HEK293 (cell line): Measurements from ENCODE around the gene GPATCH4.
A peak's percentile ranks its signal among the peaks of the same experiment; 100 is the strongest.

Source experiments
- CTCF ChIA-PET: fragments of 350-600 bp; formaldehyde crosslinking; extraction: SDS; loops from one replicate; lab custom pipeline; 2021; ENCODE audit warnings: antibody characterized with exemption; lab: Yijun Ruan, JAX
- POLR2A ChIA-PET: fragments of 300-600 bp; formaldehyde crosslinking; extraction: SDS; loops from one replicate; lab custom pipeline; 2020; ENCODE audit warnings: antibody characterized with exemption, inconsistent platforms; lab: Yijun Ruan, JAX
- H3K27ac ChIP-seq: fragments of 200-500 bp; sonication (Bioruptor generic); 2 replicates; pipeline ENCODE4 v1.5.1; 2014; ENCODE audit warnings: low read depth, low read length, control low read depth, inconsistent platforms; ENCODE audit errors: extremely low read depth
- H3K36me3 ChIP-seq, 2 experiments: fragments of 200-500 bp in 1 of 2; sonication (Bioruptor generic) in 1 of 2; 1 replicate in 1 of 2; 2 replicates in 1 of 2; pipeline ENCODE4 v1.5.1; 2014 to 2017; ENCODE audit warnings: inconsistent platforms in 2 of 2, low read length in 2 of 2; ENCODE audit not compliant: control insufficient read depth in 2 of 2, insufficient read depth in 1 of 2
- H3K4me1 ChIP-seq: fragments of 200-500 bp; sonication (Bioruptor generic); 2 replicates; pipeline ENCODE4 v1.5.1; 2014; ENCODE audit warnings: mild to moderate bottlenecking, low read length, inconsistent platforms; ENCODE audit not compliant: control insufficient read depth, insufficient read depth
- H3K4me3 ChIP-seq: 2 replicates; pipeline ENCODE4 v1.5.1; 2011; ENCODE audit warnings: low read depth, mild to moderate bottlenecking, control low read depth, low read length, moderate library complexity
- H3K9me3 ChIP-seq: fragments of 200-500 bp; sonication (Bioruptor generic); 2 replicates; pipeline ENCODE4 v1.5.1; 2014; ENCODE audit warnings: low read depth, low read length, inconsistent platforms; ENCODE audit not compliant: control insufficient read depth, insufficient read depth
- GLIS1 ChIP-seq: fragments of 450-650 bp; formaldehyde crosslinking; IDR thresholded peaks from 2 replicates; pipeline ENCODE4 v1.5.1; 2016; ENCODE audit warnings: missing biosample characterization, missing genetic modification characterization
- GLIS2 ChIP-seq: fragments of 450-650 bp; formaldehyde crosslinking; IDR thresholded peaks from 2 replicates; pipeline ENCODE4 v1.5.1; 2016; ENCODE audit warnings: missing biosample characterization, missing genetic modification characterization
- HOXC10 ChIP-seq: sonication (generic); formaldehyde crosslinking; IDR thresholded peaks from 2 replicates; pipeline ENCODE4 v1.8.1; 2023; ENCODE audit warnings: mild to moderate bottlenecking, missing genetic modification reagents
- OSR2 ChIP-seq: fragments of 450-650 bp; formaldehyde crosslinking; IDR thresholded peaks from 2 replicates; pipeline ENCODE4 v1.5.1; 2016; ENCODE audit warnings: missing biosample characterization, missing genetic modification characterization
- PRDM1 ChIP-seq: fragments of 450-650 bp; formaldehyde crosslinking; IDR thresholded peaks from 2 replicates; pipeline ENCODE4; 2016; ENCODE audit warnings: missing biosample characterization, missing genetic modification characterization
- TCF7L2 ChIP-seq: IDR thresholded peaks from 2 replicates; pipeline ENCODE4 v1.6.1; 2011; ENCODE audit warnings: low read depth, mild to moderate bottlenecking, inconsistent platforms, low read length, moderate library complexity, borderline replicate concordance
- ZBTB7A ChIP-seq: fragments of 450-650 bp; formaldehyde crosslinking; IDR thresholded peaks from 2 replicates; pipeline ENCODE4 v1.5.1; 2016; ENCODE audit warnings: low read depth, missing biosample characterization, missing genetic modification characterization
- ZFHX2 ChIP-seq: fragments of 450-650 bp; formaldehyde crosslinking; conservative IDR thresholded peaks from 2 replicates; pipeline ENCODE4 v1.5.1; 2016; ENCODE audit warnings: missing biosample characterization, missing genetic modification characterization
- ZNF121 ChIP-seq: fragments of 450-650 bp; formaldehyde crosslinking; IDR thresholded peaks from 2 replicates; pipeline ENCODE4 v1.5.1; 2016; ENCODE audit warnings: missing biosample characterization, missing genetic modification characterization
- ZNF132 ChIP-seq: fragments of 450-650 bp; formaldehyde crosslinking; IDR thresholded peaks from 2 replicates; pipeline ENCODE4 v1.5.1; 2017; ENCODE audit warnings: missing biosample characterization, missing genetic modification characterization, borderline replicate concordance
- ZNF2 ChIP-seq: fragments of 450-650 bp; formaldehyde crosslinking; IDR thresholded peaks from 2 replicates; pipeline ENCODE4 v1.5.1; 2016; ENCODE audit warnings: missing biosample characterization, missing genetic modification characterization
- ZNF48 ChIP-seq: fragments of 450-650 bp; formaldehyde crosslinking; IDR thresholded peaks from 2 replicates; pipeline ENCODE4 v1.5.1; 2016; ENCODE audit warnings: missing biosample characterization, missing genetic modification characterization
- ZNF549 ChIP-seq: fragments of 450-650 bp; IDR thresholded peaks from 2 replicates; pipeline ENCODE4 v1.5.1; 2018; ENCODE audit warnings: missing biosample characterization, missing genetic modification characterization, mild to moderate bottlenecking, inconsistent platforms, moderate library complexity
- ZNF623 ChIP-seq: fragments of 450-650 bp; formaldehyde crosslinking; IDR thresholded peaks from 2 replicates; pipeline ENCODE4 v1.5.1; 2016; ENCODE audit warnings: missing biosample characterization, missing genetic modification characterization
- ZNF747 ChIP-seq: fragments of 450-650 bp; formaldehyde crosslinking; IDR thresholded peaks from 2 replicates; pipeline ENCODE4 v1.5.1; 2016; ENCODE audit warnings: missing biosample characterization, missing genetic modification characterization
- TF ChIP-seq, protein P1 (sequence below): fragments of 450-650 bp; formaldehyde crosslinking; conservative IDR thresholded peaks from 2 replicates; pipeline ENCODE4 v1.5.1; 2016; ENCODE audit warnings: low read depth, missing biosample characterization, missing genetic modification characterization
- TF ChIP-seq, protein P2 (sequence below): fragments of 450-650 bp; formaldehyde crosslinking; IDR thresholded peaks from 2 replicates; pipeline ENCODE4 v1.5.1; 2016; ENCODE audit warnings: missing biosample characterization, missing genetic modification characterization

The GPATCH4 gene

DNA sequence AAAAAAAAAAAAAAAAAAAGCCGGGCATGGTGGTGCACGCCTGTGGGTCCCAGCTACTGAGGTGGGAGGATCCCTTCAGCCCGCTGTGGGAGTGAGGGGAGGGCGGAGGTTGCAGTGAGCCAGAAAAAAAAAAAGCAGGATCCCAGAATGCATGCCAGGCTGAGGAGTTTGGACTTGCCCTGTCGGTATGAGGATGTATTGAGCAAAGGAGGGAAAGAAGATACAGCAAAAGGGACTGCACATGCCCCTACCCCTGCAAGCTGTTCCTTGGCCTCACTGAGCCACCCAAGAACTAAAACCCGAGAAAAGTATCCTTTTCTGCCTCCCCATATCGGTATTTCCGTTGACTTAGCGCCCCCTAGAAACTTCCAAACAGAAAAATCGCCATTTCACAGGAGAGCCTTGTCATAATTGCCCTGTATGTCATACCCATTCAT, 1.3 kb upstream of the GPATCH4 start (continued):
- TF ChIP-seq TCF7L2 (no peak), GLIS2 (tag by site-specific recombination) (0 out of 2 replicates have a peak, but pooled peaks have one; percentile 11)

DNA sequence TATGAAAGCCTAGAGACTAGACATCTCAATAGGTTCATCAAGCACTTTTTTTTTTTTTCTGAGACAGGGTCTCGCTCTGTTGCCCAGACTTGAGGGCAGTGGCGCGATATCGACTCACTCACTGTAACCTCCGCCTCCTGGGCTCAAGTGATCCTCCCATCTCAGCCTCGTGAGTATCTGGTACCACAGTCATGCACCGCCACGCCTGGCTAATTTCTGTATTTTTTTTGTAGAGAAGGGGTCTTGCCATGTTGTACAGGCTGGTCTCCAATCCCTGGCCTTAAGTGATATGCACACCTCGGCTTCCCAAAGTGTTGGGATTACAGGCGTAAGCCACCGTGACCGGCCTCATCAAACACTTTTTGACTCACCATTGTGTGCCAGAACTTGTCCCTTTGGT, 613 bp upstream of the GPATCH4 start:
- peak overlapping the region; percentile 65 for H3K4me3 ChIP-seq
- H3K4me1 ChIP-seq: no peaks in the 10 kb centered on the region
- POLR2A ChIA-PET: interaction anchor here (0.6 to 2.5 kb wide), 5 partner anchors 10 to 144 kb away, joined by 3 to 17 read pairs (median 4); partner anchors contain the start of genes MEF2D and NAXE
- peaks cover 0 to 28% of the 10 kb centered on the region in 2 experiments; a peak in 1 of 3 replicates for H3K36me3 ChIP-seq
- CTCF ChIA-PET: interaction anchor here (0.5 to 1.8 kb wide), 16 partner anchors 11 to 717 kb away, joined by 3 to 8 read pairs (median 4); no protein-coding TSS in a partner anchor
- TF ChIP-seq ZNF121 (tag by site-specific recombination): peak; percentile 98
- TF ChIP-seq OSR2: no peak
- peak overlapping the region; percentile 35 for H3K27ac ChIP-seq
- no peaks in the 10 kb centered on the region for H3K9me3 ChIP-seq

DNA sequence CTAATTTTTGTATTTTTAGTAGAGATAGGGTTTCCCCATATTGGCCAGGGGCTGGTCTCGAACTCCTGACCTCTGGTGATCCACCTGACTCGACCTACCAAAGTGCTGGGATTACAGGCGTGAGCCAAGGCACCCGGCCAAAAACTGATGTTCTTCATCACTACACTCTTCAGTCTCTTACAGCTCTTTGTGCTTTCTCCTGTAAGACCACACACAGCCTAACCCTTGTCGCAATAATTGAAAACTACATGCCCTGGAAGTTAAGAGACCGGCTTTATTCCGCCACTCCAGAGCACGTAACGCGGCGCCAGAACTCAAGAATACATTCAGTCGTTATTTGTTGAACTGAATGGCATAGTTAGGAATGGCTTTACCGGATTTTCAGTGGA, 552 bp downstream of the GPATCH4 start:
- H3K36me3 ChIP-seq: peaks cover 0 to 40% of the 10 kb centered on the region in 2 experiments; a peak in 1 of 3 replicates
- TF ChIP-seq ZNF2 (tag by site-specific recombination) (no peak), ZFHX2 (no peak), GLIS1 (tag by site-specific recombination) (no peak), ZNF623 (tag by site-specific recombination) (no peak), ZBTB7A (tag by site-specific recombination) (no peak), HOXC10 (no peak), ZNF747 (tag by site-specific recombination) (no peak), ZNF48 (no peak), PRDM1 (tag by site-specific recombination) (no peak), ZNF549 (tag by site-specific recombination) (no peak), ZNF132 (tag by site-specific recombination) (no peak)
- TF ChIP-seq, protein P1, sequence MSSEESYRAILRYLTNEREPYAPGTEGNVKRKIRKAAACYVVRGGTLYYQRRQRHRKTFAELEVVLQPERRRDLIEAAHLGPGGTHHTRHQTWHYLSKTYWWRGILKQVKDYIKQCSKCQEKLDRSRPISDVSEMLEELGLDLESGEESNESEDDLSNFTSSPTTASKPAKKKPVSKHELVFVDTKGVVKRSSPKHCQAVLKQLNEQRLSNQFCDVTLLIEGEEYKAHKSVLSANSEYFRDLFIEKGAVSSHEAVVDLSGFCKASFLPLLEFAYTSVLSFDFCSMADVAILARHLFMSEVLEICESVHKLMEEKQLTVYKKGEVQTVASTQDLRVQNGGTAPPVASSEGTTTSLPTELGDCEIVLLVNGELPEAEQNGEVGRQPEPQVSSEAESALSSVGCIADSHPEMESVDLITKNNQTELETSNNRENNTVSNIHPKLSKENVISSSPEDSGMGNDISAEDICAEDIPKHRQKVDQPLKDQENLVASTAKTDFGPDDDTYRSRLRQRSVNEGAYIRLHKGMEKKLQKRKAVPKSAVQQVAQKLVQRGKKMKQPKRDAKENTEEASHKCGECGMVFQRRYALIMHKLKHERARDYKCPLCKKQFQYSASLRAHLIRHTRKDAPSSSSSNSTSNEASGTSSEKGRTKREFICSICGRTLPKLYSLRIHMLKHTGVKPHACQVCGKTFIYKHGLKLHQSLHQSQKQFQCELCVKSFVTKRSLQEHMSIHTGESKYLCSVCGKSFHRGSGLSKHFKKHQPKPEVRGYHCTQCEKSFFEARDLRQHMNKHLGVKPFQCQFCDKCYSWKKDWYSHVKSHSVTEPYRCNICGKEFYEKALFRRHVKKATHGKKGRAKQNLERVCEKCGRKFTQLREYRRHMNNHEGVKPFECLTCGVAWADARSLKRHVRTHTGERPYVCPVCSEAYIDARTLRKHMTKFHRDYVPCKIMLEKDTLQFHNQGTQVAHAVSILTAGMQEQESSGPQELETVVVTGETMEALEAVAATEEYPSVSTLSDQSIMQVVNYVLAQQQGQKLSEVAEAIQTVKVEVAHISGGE (tag by site-specific recombination): no peak
- TF ChIP-seq, protein P2, sequence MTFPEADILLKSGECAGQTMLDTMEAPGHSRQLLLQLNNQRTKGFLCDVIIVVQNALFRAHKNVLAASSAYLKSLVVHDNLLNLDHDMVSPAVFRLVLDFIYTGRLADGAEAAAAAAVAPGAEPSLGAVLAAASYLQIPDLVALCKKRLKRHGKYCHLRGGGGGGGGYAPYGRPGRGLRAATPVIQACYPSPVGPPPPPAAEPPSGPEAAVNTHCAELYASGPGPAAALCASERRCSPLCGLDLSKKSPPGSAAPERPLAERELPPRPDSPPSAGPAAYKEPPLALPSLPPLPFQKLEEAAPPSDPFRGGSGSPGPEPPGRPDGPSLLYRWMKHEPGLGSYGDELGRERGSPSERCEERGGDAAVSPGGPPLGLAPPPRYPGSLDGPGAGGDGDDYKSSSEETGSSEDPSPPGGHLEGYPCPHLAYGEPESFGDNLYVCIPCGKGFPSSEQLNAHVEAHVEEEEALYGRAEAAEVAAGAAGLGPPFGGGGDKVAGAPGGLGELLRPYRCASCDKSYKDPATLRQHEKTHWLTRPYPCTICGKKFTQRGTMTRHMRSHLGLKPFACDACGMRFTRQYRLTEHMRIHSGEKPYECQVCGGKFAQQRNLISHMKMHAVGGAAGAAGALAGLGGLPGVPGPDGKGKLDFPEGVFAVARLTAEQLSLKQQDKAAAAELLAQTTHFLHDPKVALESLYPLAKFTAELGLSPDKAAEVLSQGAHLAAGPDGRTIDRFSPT: no peak
- TF ChIP-seq, all 188 proteins: peak for 0
- H3K4me3 ChIP-seq: peak overlapping the region; percentile 65
- no peaks in the 10 kb centered on the region for H3K9me3 ChIP-seq
- no peaks in the 10 kb centered on the region for H3K4me1 ChIP-seq
- ChIA-PET CTCF (interaction anchor here (1.0 to 3.3 kb wide), 4 partner anchors 8 to 17 kb away, joined by 3 to 15 read pairs (median 10); partner anchors contain the start of gene NAXE), POLR2A (interaction anchor here (1.4 to 2.2 kb wide), 2 partner anchors 10 to 143 kb away, joined by 6 to 11 read pairs; partner anchors contain the start of gene NAXE)
- peak overlapping the region; percentile 27; the same call in 1 of the 2 replicates for H3K27ac ChIP-seq
